Measurements from ENCODE around the gene TBL1X.
A peak's percentile ranks its signal among the peaks of the same experiment; 100 is the strongest.

Gene TBL1X

DNA sequence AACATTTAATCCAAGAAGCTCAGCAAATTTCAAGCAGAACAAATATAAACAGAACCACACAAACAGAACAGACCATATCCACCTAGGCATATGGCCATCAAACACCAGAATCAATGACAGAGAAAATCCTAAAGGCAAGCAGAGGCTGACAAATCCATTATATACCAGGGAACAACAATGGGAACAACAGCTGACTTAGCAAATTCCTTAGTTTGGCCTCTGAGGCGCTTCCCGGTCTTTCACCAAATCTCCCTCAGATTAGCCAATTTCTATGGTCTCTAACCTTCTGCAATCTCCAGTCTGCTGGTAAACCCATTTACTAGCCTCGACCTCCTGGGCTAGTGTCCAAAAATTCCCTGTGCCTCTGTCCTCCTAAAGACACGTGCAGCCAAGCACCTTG lies 241.6 kb downstream of the TBL1X start:
- H3K27ac ChIP-seq = no peak overlapping the region
- TF ChIP-seq, protein P1, sequence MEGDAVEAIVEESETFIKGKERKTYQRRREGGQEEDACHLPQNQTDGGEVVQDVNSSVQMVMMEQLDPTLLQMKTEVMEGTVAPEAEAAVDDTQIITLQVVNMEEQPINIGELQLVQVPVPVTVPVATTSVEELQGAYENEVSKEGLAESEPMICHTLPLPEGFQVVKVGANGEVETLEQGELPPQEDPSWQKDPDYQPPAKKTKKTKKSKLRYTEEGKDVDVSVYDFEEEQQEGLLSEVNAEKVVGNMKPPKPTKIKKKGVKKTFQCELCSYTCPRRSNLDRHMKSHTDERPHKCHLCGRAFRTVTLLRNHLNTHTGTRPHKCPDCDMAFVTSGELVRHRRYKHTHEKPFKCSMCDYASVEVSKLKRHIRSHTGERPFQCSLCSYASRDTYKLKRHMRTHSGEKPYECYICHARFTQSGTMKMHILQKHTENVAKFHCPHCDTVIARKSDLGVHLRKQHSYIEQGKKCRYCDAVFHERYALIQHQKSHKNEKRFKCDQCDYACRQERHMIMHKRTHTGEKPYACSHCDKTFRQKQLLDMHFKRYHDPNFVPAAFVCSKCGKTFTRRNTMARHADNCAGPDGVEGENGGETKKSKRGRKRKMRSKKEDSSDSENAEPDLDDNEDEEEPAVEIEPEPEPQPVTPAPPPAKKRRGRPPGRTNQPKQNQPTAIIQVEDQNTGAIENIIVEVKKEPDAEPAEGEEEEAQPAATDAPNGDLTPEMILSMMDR (conservative IDR thresholded peaks at IDR 0.05) = no peak
- no peak for TF ChIP-seq ZFX (IDR thresholded peaks at IDR 0.05)

DNA sequence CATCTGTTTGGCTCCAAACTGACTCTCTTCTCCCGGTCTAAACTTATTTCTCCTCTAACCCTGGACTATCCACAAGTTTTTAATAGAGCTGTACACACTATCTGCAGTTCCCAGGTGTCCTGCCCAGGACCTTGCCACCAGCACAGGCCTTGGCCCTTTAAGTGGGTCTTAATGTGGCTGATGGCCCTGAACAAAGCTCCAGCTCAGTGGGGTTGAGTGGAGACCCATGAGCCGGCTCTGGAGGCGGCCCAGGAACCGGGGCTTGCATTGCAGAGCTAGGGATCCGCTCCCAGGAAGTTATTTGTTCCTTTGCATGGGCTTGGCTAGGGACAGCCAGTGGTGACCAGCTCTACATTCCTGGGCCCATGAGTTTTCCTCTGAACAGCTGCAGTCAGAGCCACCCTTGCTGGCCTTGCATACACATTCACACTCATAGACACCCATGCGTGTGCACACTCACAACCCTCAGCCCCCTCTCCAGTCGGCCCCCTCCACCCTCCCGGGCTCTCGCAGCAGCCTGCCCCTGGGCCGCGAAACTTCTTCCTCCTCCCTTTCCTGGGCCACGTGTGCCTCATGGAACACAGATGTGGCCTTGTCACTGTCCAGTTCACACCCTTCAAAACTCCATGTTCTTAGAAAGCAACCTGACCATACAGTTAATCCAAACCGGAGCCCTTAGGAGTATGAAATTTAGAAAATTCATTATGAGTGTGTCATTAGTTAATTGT lies 242.6 kb downstream of the TBL1X start:
- TF ChIP-seq, protein P1 (conservative IDR thresholded peaks at IDR 0.05) = no peak
- TF ChIP-seq ZFX (IDR thresholded peaks at IDR 0.05) = no peak
- H3K27ac ChIP-seq = no peak overlapping the region; the same call in 1 of the 2 replicates

DNA sequence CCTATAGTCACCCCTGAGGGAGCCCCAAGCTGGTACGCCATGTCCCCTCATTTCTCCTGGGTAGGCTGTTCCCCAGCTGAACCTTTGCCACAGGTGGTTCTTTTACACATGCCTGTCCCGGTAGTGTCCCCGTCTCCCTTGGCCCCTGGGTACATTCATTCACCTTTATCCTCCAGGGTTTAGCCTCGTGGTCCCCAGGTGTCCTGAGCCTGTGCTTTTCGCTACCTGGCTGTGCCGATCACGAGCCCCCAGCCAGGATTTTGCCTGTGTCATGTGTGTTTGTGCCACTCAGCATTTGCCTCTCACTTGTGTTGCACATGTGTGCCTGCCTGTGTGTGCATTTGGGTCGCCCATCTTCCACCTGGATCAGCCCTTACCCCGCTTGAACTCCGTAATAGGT lies 243.2 kb downstream of the TBL1X start:
- H3K27ac ChIP-seq = peak overlapping the region; percentile 57
- TF ChIP-seq, protein P1 (conservative IDR thresholded peaks at IDR 0.05) = no peak
- TF ChIP-seq ZFX (IDR thresholded peaks at IDR 0.05) = no peak

DNA sequence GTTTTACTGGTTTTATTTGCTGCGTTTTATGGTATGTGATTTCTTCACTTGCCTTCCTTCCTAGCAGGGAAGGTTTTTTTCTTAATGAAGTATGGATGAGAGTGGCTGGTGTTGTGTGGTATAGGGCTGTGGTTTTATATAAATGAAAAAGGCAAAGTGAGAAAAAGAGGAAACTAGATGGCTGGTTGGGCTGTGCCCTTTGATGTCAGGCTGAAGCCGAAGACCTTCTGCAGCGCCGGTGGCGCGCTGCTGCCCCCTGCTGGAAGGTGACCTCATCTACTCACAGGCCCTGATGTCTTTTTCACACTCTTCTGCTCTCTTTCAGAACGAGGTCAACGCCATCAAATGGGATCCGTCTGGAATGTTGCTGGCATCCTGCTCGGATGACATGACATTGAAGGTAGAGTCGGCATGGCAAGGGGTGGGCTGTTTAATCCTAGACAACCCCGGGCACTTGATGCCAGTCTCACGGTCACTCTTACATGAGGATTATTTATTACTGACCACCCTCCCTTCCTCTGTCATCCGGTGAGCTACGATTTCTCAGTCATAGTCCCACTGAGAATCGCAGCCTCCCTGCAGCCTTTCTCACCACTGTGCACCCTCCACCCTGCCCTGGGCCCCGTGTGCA lies 244.2 kb downstream of the TBL1X start:
- no peak for TF ChIP-seq ZFX (IDR thresholded peaks at IDR 0.05)
- TF ChIP-seq, protein P1 (conservative IDR thresholded peaks at IDR 0.05) = peak; percentile 84
- peak overlapping the region; percentile 57 for H3K27ac ChIP-seq

DNA sequence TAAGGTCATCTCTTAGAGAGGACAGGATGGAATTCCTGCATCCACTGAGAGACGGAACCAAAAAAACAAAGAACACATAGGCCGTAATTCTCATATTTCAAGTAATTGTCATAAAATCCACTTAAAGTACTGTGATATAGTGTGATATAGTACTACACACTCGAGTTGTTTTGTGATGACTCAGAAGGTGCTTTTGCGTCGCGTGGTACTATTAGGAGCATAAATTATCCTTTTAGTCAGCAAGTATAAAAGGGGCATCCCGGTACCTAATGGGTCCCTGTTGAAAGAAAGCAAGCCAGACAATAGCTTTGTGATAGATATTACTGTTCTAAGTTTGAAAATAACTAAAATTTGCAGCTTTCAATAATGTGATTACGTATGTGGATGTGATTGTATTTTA lies 245.5 kb downstream of the TBL1X start:
- no peak overlapping the region for H3K27ac ChIP-seq
- no peak for TF ChIP-seq ZFX (IDR thresholded peaks at IDR 0.05)
- TF ChIP-seq, protein P1 (conservative IDR thresholded peaks at IDR 0.05) = no peak

DNA sequence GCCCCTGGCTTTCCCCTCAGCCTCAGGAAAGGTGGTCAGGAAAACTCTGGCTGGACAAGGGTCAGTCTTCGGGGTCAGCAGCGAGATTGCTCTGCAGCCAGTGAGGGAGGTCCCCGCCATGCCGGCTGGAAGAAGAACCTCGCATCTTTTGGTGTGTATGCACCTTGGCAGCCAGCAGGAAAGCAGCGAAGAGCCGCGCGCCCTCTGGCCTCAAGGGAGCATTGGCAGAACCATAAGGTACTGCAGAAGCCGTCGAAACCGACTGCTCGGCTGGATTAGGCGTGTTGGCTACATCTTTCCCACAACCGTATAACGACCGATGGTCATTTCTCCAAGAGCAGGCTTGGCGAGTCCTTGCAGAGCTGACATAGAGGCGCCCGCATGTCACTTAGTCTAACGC lies 252.5 kb downstream of the TBL1X start:
- TF ChIP-seq, protein P1 (conservative IDR thresholded peaks at IDR 0.05) = no peak
- no peak for TF ChIP-seq ZFX (IDR thresholded peaks at IDR 0.05)
- no peak overlapping the region for H3K27ac ChIP-seq

DNA sequence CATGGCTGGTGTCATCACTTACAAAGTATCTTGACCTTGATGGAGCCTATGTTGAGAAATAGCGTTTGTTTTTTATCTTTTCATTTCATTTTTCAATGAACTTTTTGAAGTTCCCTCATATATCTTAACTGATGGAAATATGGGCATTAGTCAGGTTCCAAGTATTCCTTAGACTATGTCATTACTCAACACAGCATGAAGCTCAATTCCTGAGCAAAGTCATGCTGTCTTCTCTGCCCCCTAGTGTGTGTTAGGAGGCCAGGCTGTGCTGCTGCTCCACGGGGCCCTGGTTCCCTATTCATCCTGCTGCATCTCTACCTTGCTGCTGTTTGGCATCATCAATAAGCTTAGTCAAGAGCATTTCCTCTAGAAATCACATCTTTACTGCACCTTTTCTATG lies 259.9 kb downstream of the TBL1X start:
- TF ChIP-seq, protein P1 (conservative IDR thresholded peaks at IDR 0.05) = no peak
- no peak for TF ChIP-seq ZFX (IDR thresholded peaks at IDR 0.05)
- H3K27ac ChIP-seq = no peak overlapping the region
